ENCODE results near the gene PCDH7.

DNA sequence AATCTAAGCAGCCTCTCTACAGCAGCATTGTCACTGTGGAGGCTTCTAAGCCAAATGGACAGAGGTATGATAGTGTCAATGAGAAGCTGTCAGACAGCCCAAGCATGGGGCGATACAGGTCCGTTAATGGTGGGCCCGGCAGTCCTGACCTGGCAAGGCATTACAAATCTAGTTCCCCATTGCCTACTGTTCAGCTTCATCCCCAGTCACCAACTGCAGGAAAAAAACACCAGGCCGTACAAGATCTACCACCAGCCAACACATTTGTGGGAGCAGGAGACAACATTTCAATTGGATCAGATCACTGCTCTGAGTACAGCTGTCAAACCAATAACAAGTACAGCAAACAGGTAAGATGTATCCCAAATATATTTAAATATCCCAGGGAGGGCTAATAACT, 4.1 kb downstream of the PCDH7 start:
- TF ChIP-seq CTCF (IDR thresholded peaks at IDR 0.05; ENCODE audit: low read depth, low read length) (no peak), EZH2phosphoT487 (IDR thresholded peaks at IDR 0.05; ENCODE audit: low read depth) (no peak)

Data from OCI-LY3 (cell line).